ENCODE data around the gene ARSB. TPM values are rescaled to one million over a fixed set of nuclear protein-coding genes. Genes with fewer than 3 reads are reported as not detected.

Gene ARSB
- total RNA-seq, 1 donor from 2014 or later, result 21.6 TPM

DNA sequence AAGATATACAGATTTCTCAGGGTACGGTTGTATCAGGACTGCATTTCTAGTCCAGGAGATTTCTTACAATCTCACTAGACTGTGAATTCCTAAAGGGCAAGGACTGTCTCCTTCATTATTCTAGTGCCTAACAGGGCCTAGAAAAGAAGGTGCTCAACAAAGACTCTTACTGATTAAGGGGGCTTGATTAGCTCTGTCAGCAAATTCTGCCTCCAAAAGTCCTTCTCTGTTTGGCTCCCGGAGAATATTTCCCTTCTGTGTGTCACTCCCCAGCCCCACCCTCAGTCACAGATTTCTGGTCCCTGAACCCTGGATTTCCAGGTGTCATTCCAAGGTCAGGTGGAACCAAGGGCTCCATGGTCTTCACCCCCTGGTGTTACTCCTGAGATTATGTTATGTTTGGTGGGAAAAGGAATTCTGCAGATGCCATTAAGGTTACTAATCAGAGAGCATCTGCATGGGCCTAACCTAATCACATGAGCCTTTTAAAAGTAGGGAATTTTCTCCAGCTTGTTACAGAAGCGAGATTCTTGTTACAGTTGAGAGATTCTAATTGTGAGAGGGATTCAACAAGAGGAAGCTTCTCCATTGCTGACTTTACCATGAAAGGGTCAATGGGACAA, 168.9 kb downstream of the ARSB start:
- Histone ChIP-seq H3K27me3 (ENCODE audit: low read depth) (no peaks in the 10 kb centered on the region), H3K4me3 (no peak overlapping the region), H3K36me3 (no peaks in the 10 kb centered on the region), H3K4me1 (no peaks in the 10 kb centered on the region), H3K27ac (no peak overlapping the region), H3K9me3 (no peaks in the 10 kb centered on the region)
- no peak for ATAC-seq
- intact Hi-C loops (cut with DNase I), result no loop called here
- DNase-seq, result no peak
- TF ChIP-seq, protein P1, sequence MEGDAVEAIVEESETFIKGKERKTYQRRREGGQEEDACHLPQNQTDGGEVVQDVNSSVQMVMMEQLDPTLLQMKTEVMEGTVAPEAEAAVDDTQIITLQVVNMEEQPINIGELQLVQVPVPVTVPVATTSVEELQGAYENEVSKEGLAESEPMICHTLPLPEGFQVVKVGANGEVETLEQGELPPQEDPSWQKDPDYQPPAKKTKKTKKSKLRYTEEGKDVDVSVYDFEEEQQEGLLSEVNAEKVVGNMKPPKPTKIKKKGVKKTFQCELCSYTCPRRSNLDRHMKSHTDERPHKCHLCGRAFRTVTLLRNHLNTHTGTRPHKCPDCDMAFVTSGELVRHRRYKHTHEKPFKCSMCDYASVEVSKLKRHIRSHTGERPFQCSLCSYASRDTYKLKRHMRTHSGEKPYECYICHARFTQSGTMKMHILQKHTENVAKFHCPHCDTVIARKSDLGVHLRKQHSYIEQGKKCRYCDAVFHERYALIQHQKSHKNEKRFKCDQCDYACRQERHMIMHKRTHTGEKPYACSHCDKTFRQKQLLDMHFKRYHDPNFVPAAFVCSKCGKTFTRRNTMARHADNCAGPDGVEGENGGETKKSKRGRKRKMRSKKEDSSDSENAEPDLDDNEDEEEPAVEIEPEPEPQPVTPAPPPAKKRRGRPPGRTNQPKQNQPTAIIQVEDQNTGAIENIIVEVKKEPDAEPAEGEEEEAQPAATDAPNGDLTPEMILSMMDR (IDR thresholded peaks at IDR 0.05), result no peak

GRCh38 chr5:78813906-78814530, 171.1 kb downstream of the ARSB start:
- intact Hi-C loops (cut with DNase I), result no loop called here
- no peak for DNase-seq
- no peak for ATAC-seq
- Histone ChIP-seq H3K9me3 (no peaks in the 10 kb centered on the region), H3K4me3 (no peak overlapping the region), H3K27ac (no peak overlapping the region), H3K36me3 (no peaks in the 10 kb centered on the region), H3K27me3 (ENCODE audit: low read depth) (no peaks in the 10 kb centered on the region), H3K4me1 (no peaks in the 10 kb centered on the region)
- TF ChIP-seq, protein P1 (IDR thresholded peaks at IDR 0.05), result no peak

GRCh38 chr5:78813286-78813685, 171.8 kb downstream of the ARSB start:
- no peak for ATAC-seq
- Histone ChIP-seq H3K27me3 (ENCODE audit: low read depth) (no peaks in the 10 kb centered on the region), H3K9me3 (no peaks in the 10 kb centered on the region), H3K36me3 (no peaks in the 10 kb centered on the region), H3K4me3 (no peak overlapping the region), H3K4me1 (no peaks in the 10 kb centered on the region), H3K27ac (no peak overlapping the region)
- TF ChIP-seq, protein P1 (IDR thresholded peaks at IDR 0.05), result no peak
- intact Hi-C loops (cut with DNase I), result no loop called here
- no peak for DNase-seq

DNA sequence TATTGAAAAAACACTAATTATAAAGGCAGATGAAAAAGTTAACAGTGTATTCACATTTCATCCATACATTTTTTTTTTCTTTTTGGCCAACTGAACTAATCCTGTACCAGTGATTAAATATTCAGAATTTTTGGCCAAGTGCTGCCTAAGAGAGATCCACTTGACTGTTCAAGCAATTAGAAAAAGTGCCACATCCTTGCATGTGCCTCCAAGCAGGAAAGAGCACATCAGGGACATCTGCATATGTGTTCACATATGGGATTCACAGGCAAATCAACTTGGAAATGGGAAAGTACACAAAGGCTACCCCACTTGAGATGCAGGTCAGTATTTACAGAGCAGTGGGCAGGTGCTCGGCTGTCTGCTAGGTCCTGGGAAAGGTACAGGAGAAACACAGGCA, 173.2 kb downstream of the ARSB start:
- Histone ChIP-seq H3K4me1 (no peaks in the 10 kb centered on the region), H3K36me3 (no peaks in the 10 kb centered on the region), H3K4me3 (no peak overlapping the region), H3K27ac (no peak overlapping the region), H3K27me3 (ENCODE audit: low read depth) (no peaks in the 10 kb centered on the region), H3K9me3 (no peaks in the 10 kb centered on the region)
- TF ChIP-seq, protein P1 (IDR thresholded peaks at IDR 0.05), result no peak
- ATAC-seq (no peak), DNase-seq (no peak)
- intact Hi-C loops (cut with DNase I), result no loop called here

- ATAC-seq (no peak), DNase-seq (no peak)
- no peaks in the 10 kb centered on the region for H3K9me3 ChIP-seq
- intact Hi-C loops (cut with DNase I), result no loop called here
- H3K27me3 ChIP-seq (ENCODE audit: low read depth), result no peaks in the 10 kb centered on the region
- no peaks in the 10 kb centered on the region for H3K36me3 ChIP-seq
- TF ChIP-seq, protein P1 (IDR thresholded peaks at IDR 0.05), result no peak
- no peak overlapping the region for H3K4me3 ChIP-seq
- no peak overlapping the region for H3K27ac ChIP-seq
- H3K4me1 ChIP-seq, result no peaks in the 10 kb centered on the region
These were observed 173.8 kb downstream of the ARSB start for GRCh38 chr5:78811121-78811817.
